Neural cell (in vitro differentiated cells): Measurements from ENCODE around the gene TIGD6. TPM values are rescaled to one million over a fixed set of nuclear protein-coding genes. Genes with fewer than 3 reads are reported as not detected.

ENCODE experiments used
- H2AFZ ChIP-seq: fragments of 200-600, 300-800 bp; sonication (generic), shearing (Covaris generic); 2 replicates; pipeline ENCODE4 v1.6.0; 2014; ENCODE audit warnings: low read depth, mild to moderate bottlenecking, antibody characterized with exemption, low read length, moderate library complexity
- H3F3A ChIP-seq: fragments of 200-600 bp; shearing (Covaris generic); 2 replicates; pipeline ENCODE4 v1.6.1; 2016; ENCODE audit warnings: mild to moderate bottlenecking, moderate library complexity, mixed read lengths, antibody characterized with exemption, low read length; ENCODE audit not compliant: insufficient read depth, poor library complexity, severe bottlenecking
- H3K27ac ChIP-seq: fragments of 200-600, 300-800 bp; sonication (generic), shearing (Covaris generic); 2 replicates; pipeline ENCODE4 v1.5.1; 2014; ENCODE audit warnings: mild to moderate bottlenecking, low read length, moderate library complexity
- H3K27me3 ChIP-seq: fragments of 300-800, 200-600 bp; sonication (generic), shearing (Covaris generic); 2 replicates; pipeline ENCODE4 v1.6.0; 2014; ENCODE audit warnings: mild to moderate bottlenecking, low read depth, low read length, moderate library complexity; ENCODE audit not compliant: insufficient read depth
- H3K36me3 ChIP-seq: fragments of 300-800, 200-600 bp; sonication (generic), shearing (Covaris generic); 2 replicates; pipeline ENCODE4 v1.5.1; 2014; ENCODE audit warnings: mild to moderate bottlenecking, antibody characterized with exemption, low read length, moderate library complexity; ENCODE audit not compliant: insufficient read depth
- H3K4me2 ChIP-seq: fragments of 300-800, 200-600 bp; sonication (generic), shearing (Covaris generic); 2 replicates; pipeline ENCODE4 v1.6.0; 2014; ENCODE audit warnings: mild to moderate bottlenecking, low read length
- H3K4me3 ChIP-seq: fragments of 300-800, 200-600 bp; sonication (generic), shearing (Covaris generic); 2 replicates; pipeline ENCODE4 v1.5.1; 2014; ENCODE audit warnings: mild to moderate bottlenecking, low read length, moderate library complexity
- H3K79me2 ChIP-seq: fragments of 200-600 bp; shearing (Covaris generic); replicated peaks from 2 replicates; pipeline ENCODE4 v1.6.0; 2014; ENCODE audit warnings: mild to moderate bottlenecking, low read length, moderate library complexity; ENCODE audit not compliant: insufficient read depth
- H3K9ac ChIP-seq: fragments of 300-800, 200-600 bp; sonication (generic), shearing (Covaris generic); 2 replicates; pipeline ENCODE4 v1.6.1; 2016; ENCODE audit warnings: mild to moderate bottlenecking, low read length, mixed read lengths
- H3K9me2 ChIP-seq: fragments of 200-600 bp; shearing (Covaris generic); 2 replicates; pipeline ENCODE4 v1.6.1; 2016; ENCODE audit warnings: mild to moderate bottlenecking, low read length, mixed read lengths; ENCODE audit not compliant: insufficient read depth
- H3K9me3 ChIP-seq: fragments of 200-600, 300-800 bp; sonication (generic), shearing (Covaris generic); 2 replicates; pipeline ENCODE4 v1.6.1; 2016; ENCODE audit warnings: mild to moderate bottlenecking, mixed run types, low read length, moderate library complexity, mixed read lengths
- H4K20me1 ChIP-seq: fragments of 200-600 bp; shearing (Covaris generic); 2 replicates; pipeline ENCODE4 v1.6.1; 2016; ENCODE audit warnings: mild to moderate bottlenecking, mixed run types; ENCODE audit not compliant: insufficient read depth
- CTCF ChIP-seq: fragments of 450-650 bp; IDR thresholded peaks from 2 replicates; pipeline ENCODE4 v1.5.1; 2014; ENCODE audit warnings: antibody characterized with exemption, mild to moderate bottlenecking, moderate library complexity; ENCODE audit not compliant: poor library complexity, severe bottlenecking
- EP300 ChIP-seq: fragments of 450-650 bp; conservative IDR thresholded peaks from 2 replicates; pipeline ENCODE4 v1.6.1; 2014; ENCODE audit warnings: antibody characterized with exemption, mild to moderate bottlenecking, moderate library complexity; ENCODE audit not compliant: poor library complexity, severe bottlenecking
- EZH2 ChIP-seq: fragments of 200-600, 300-800 bp; shearing (Covaris generic), sonication (generic); IDR thresholded peaks from 2 replicates; pipeline ENCODE4 v1.6.1; 2014; ENCODE audit warnings: antibody characterized with exemption, low read length, borderline replicate concordance, mild to moderate bottlenecking; ENCODE audit not compliant: insufficient read depth, poor library complexity, severe bottlenecking
- MXI1 ChIP-seq: fragments of 450-650 bp; conservative IDR thresholded peaks from 2 replicates; pipeline ENCODE4 v1.6.1; 2014; ENCODE audit warnings: antibody characterized with exemption, mild to moderate bottlenecking; ENCODE audit not compliant: poor library complexity, severe bottlenecking
- POLR2AphosphoS5 ChIP-seq: IDR thresholded peaks from 2 replicates; pipeline ENCODE4 v1.6.1; 2012
- RAD21 ChIP-seq: fragments of 450-650 bp; conservative IDR thresholded peaks from 2 replicates; pipeline ENCODE4 v1.6.1; 2014; ENCODE audit warnings: antibody characterized with exemption, mild to moderate bottlenecking, moderate library complexity
- REST ChIP-seq: IDR thresholded peaks from 2 replicates; pipeline ENCODE4 v1.6.1; 2012; ENCODE audit warnings: borderline replicate concordance
- SMC3 ChIP-seq: fragments of 450-650 bp; conservative IDR thresholded peaks from 2 replicates; pipeline ENCODE4 v1.6.1; 2014; ENCODE audit warnings: antibody characterized with exemption, mild to moderate bottlenecking, moderate library complexity; ENCODE audit not compliant: poor library complexity
- TAF1 ChIP-seq: IDR thresholded peaks from 2 replicates; pipeline ENCODE4 v1.6.1; 2012; ENCODE audit warnings: low read depth
- polyA plus RNA-seq: library from polyadenylated mRNA; depleted of rRNA; stranded (reverse); fragments of >200 nt; gene quantifications from 2 replicates; pipeline ENCODE4 v1.2.3, GENCODE V29; 2014

Gene TIGD6
- polyA plus RNA-seq, 1 donor from 2014 or later = 6.5 TPM

GRCh38 chr5:149961186-149961685, 39.2 kb downstream of the TIGD6 start:
- no peaks in the 10 kb centered on the region for H3K9me3 ChIP-seq
- H3K4me3 ChIP-seq = peak overlapping the region; percentile 98
- H3K9ac ChIP-seq = peak overlapping the region; percentile 88
- H3F3A ChIP-seq = peaks cover 6% of the 10 kb centered on the region
- no peak for TF ChIP-seq EP300
- TF ChIP-seq RAD21 = no peak
- no peak for TF ChIP-seq TAF1
- no peak for TF ChIP-seq REST
- TF ChIP-seq CTCF = no peak
- no peak for TF ChIP-seq EZH2
- TF ChIP-seq MXI1 = no peak
- no peak for TF ChIP-seq POLR2AphosphoS5
- no peaks in the 10 kb centered on the region for H3K36me3 ChIP-seq
- H3K9me2 ChIP-seq = no peaks in the 10 kb centered on the region
- peak overlapping the region; percentile 62 for H3K4me2 ChIP-seq
- H3K27me3 ChIP-seq = no peaks in the 10 kb centered on the region
- no peaks in the 10 kb centered on the region for H3K79me2 ChIP-seq
- no peaks in the 10 kb centered on the region for H4K20me1 ChIP-seq
- peak overlapping the region; percentile 83 for H2AFZ ChIP-seq
- peak overlapping the region; percentile 78 for H3K27ac ChIP-seq

- peaks cover 6% of the 10 kb centered on the region for H3F3A ChIP-seq
- TF ChIP-seq TAF1 (no peak), CTCF (no peak), SMC3 (peak; percentile 31), RAD21 (no peak), EZH2 (no peak), EP300 (no peak), MXI1 (peak; percentile 84), POLR2AphosphoS5 (peak; percentile 93), REST (peak; percentile 89)
- H3K9me3 ChIP-seq = no peaks in the 10 kb centered on the region
- H3K9ac ChIP-seq = peak within 1 kb of the TSS; percentile 88
- H3K27me3 ChIP-seq = no peaks in the 10 kb centered on the region
- peak within 1 kb of the TSS; percentile 66 for H3K4me2 ChIP-seq
- peak within 1 kb of the TSS; percentile 78 for H3K27ac ChIP-seq
- H4K20me1 ChIP-seq = no peaks in the 10 kb centered on the region
- no peaks in the 10 kb centered on the region for H3K36me3 ChIP-seq
- H3K9me2 ChIP-seq = no peaks in the 10 kb centered on the region
- H2AFZ ChIP-seq = peak within 1 kb of the TSS; percentile 87
- no peaks in the 10 kb centered on the region for H3K79me2 ChIP-seq
- H3K4me3 ChIP-seq = peak within 1 kb of the TSS; percentile 98
Observed at GRCh38 chr5:149960272-149961185, 39.9 kb downstream of the TIGD6 start, which contains the start of gene SLC26A2. SLC26A2 (plus strand) TSS chr5:149960758; CDS start chr5:149977653, 16,895 bp downstream.
